ENCODE measurements around the gene PSAT1.

PSAT1 gene

DNA sequence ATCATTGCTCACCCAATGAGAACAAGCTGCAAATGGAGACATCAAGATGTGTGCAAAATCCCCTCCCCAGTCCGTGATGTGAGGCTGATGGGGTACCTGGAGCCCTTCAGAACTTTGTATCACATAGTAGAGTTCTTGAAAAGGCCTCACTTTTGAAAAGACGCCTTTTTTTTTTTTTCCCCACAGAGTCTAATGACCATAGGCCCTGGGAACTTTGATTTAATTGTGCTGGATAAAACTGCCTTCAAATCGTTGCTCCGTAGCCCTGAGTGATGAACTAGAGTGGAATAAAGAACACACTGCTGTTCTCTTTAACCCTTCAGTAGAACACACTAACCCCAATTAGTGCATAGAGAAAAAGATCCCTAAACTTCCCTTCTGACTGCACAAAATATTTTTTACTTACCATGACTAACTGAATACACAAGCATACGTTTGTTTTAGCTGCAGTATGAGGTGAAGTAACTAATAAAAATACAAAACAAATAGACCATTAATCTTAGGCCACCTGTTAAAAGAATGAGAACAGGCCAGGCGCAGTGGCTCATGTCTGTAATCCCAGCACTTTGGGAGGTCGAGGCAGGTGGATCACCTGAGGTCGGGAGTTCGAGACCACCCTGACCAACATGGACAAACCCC lies 15.1 kb downstream of the PSAT1 start:
- no peak overlapping the region for H3K4me3 ChIP-seq (ENCODE audit: low read depth in 1 of 2, low read length in 2 of 2)
- no peaks in the 10 kb centered on the region for H3K36me3 ChIP-seq (ENCODE audit: insufficient read depth, low read length)
- H3K9me3 ChIP-seq (ENCODE audit: insufficient read depth, low read length, severe bottlenecking), result no peaks in the 10 kb centered on the region
- H3K4me2 ChIP-seq (ENCODE audit: insufficient read depth, low read length), result no peak overlapping the region
- H3K27me3 ChIP-seq (ENCODE audit: insufficient read depth, low read length, poor library complexity), result no peaks in the 10 kb centered on the region
- H2AFZ ChIP-seq (ENCODE audit: low read depth, low read length), result no peak overlapping the region
- H3K9ac ChIP-seq (ENCODE audit: low read depth, low read length), result no peak overlapping the region
- no peak for ATAC-seq (ENCODE audit: insufficient read depth, low read depth)
- H3K79me2 ChIP-seq (ENCODE audit: insufficient read depth, low read length), result no peaks in the 10 kb centered on the region
- TF ChIP-seq, protein P1, sequence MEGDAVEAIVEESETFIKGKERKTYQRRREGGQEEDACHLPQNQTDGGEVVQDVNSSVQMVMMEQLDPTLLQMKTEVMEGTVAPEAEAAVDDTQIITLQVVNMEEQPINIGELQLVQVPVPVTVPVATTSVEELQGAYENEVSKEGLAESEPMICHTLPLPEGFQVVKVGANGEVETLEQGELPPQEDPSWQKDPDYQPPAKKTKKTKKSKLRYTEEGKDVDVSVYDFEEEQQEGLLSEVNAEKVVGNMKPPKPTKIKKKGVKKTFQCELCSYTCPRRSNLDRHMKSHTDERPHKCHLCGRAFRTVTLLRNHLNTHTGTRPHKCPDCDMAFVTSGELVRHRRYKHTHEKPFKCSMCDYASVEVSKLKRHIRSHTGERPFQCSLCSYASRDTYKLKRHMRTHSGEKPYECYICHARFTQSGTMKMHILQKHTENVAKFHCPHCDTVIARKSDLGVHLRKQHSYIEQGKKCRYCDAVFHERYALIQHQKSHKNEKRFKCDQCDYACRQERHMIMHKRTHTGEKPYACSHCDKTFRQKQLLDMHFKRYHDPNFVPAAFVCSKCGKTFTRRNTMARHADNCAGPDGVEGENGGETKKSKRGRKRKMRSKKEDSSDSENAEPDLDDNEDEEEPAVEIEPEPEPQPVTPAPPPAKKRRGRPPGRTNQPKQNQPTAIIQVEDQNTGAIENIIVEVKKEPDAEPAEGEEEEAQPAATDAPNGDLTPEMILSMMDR (IDR thresholded peaks at IDR 0.05; ENCODE audit: borderline replicate concordance, extremely low read depth, low read length, poor library complexity, severe bottlenecking), result no peak
- TF ChIP-seq EZH2 (IDR thresholded peaks at IDR 0.05; ENCODE audit: borderline replicate concordance, low read depth, low read length, severe bottlenecking), result no peak
- H4K20me1 ChIP-seq (ENCODE audit: insufficient read depth, low read length), result no peaks in the 10 kb centered on the region
- H3K27ac ChIP-seq (ENCODE audit: low read length), result no peak overlapping the region
- H3K4me1 ChIP-seq (ENCODE audit: insufficient read depth, low read length), result no peaks in the 10 kb centered on the region
- DNase-seq, result no peak

DNA sequence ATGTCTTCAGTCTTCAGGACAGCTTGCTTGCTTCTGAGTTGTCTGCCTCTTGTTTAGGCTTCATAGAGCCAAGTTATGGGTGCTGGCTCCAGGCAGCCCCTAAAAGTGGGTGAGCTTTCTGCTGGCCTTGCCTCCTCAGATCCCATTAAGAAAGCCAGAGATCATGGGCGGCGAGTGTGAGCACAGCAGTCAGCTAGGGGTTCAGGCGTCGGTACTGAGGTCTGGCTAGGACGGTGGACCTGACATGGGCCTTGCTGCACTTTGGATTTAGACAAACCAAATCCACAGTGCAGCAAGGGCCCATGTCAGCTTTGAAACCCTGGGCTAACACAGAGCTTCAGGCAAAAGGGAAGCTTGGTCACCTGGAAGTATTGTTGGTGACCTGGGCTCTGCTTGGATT lies 17.6 kb downstream of the PSAT1 start:
- H4K20me1 ChIP-seq (ENCODE audit: insufficient read depth, low read length), result no peaks in the 10 kb centered on the region
- no peak overlapping the region for H3K27ac ChIP-seq (ENCODE audit: low read length)
- no peak overlapping the region for H3K4me2 ChIP-seq (ENCODE audit: insufficient read depth, low read length)
- TF ChIP-seq, protein P1 (IDR thresholded peaks at IDR 0.05; ENCODE audit: borderline replicate concordance, extremely low read depth, low read length, poor library complexity, severe bottlenecking), result no peak
- no peak for TF ChIP-seq EZH2 (IDR thresholded peaks at IDR 0.05; ENCODE audit: borderline replicate concordance, low read depth, low read length, severe bottlenecking)
- no peak overlapping the region for H3K4me3 ChIP-seq (ENCODE audit: low read depth in 1 of 2, low read length in 2 of 2)
- H2AFZ ChIP-seq (ENCODE audit: low read depth, low read length), result no peak overlapping the region
- no peaks in the 10 kb centered on the region for H3K27me3 ChIP-seq (ENCODE audit: insufficient read depth, low read length, poor library complexity)
- H3K79me2 ChIP-seq (ENCODE audit: insufficient read depth, low read length), result no peaks in the 10 kb centered on the region
- no peaks in the 10 kb centered on the region for H3K9me3 ChIP-seq (ENCODE audit: insufficient read depth, low read length, severe bottlenecking)
- DNase-seq, result no peak
- H3K36me3 ChIP-seq (ENCODE audit: insufficient read depth, low read length), result no peaks in the 10 kb centered on the region
- H3K4me1 ChIP-seq (ENCODE audit: insufficient read depth, low read length), result no peaks in the 10 kb centered on the region
- ATAC-seq (ENCODE audit: insufficient read depth, low read depth), result no peak
- H3K9ac ChIP-seq (ENCODE audit: low read depth, low read length), result no peak overlapping the region

DNA sequence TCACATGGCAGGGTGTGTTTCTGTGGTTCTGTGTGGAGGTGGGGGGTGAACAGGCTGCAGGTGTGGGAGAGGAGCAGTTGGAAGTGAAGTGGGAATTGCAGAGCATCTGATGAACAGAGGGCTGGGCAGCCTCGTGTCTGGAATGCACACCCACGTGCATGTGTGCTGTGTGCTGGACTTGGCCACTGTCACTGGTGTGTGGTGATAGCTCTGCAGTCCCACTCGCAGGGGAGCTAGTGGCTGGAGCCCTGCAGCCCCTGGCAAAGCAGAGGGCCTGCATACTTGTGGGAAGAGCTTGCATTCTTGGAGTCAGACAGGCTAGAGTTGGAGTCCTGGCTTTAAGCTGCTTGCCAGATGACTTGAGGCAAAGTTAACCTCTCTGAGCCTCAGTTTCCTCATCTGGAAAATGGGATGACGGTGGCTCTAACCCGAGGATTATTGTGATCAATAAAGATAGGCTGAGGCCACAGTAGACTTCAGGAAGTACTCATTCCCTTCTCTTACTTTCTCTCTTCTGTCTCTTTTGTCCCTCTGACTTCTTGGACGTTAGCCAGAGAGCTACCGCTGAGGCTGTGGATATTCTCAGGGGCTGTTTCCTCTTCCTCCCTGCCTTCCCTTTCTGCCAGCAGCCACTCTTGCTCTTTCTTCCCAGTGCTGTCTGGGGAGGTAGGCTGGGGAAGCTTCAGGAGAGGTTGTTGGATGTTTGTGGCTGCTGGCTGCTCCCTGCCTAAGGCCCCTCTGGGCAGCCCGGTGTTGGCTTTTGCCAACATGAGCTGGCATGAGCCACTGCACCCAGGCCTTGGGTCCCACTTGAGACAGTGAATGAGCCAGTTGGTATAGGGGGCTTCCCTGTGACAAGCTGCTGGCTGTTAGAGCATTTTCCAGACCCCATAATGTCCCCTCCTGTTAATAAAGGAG lies 18.3 kb downstream of the PSAT1 start:
- H3K27me3 ChIP-seq (ENCODE audit: insufficient read depth, low read length, poor library complexity), result no peaks in the 10 kb centered on the region
- H3K9me3 ChIP-seq (ENCODE audit: insufficient read depth, low read length, severe bottlenecking), result no peaks in the 10 kb centered on the region
- no peaks in the 10 kb centered on the region for H4K20me1 ChIP-seq (ENCODE audit: insufficient read depth, low read length)
- H2AFZ ChIP-seq (ENCODE audit: low read depth, low read length), result no peak overlapping the region
- H3K4me1 ChIP-seq (ENCODE audit: insufficient read depth, low read length), result no peaks in the 10 kb centered on the region
- DNase-seq, result no peak
- no peak overlapping the region for H3K4me3 ChIP-seq (ENCODE audit: low read depth in 1 of 2, low read length in 2 of 2)
- no peak overlapping the region for H3K27ac ChIP-seq (ENCODE audit: low read length)
- TF ChIP-seq, protein P1 (IDR thresholded peaks at IDR 0.05; ENCODE audit: borderline replicate concordance, extremely low read depth, low read length, poor library complexity, severe bottlenecking), result no peak
- TF ChIP-seq EZH2 (IDR thresholded peaks at IDR 0.05; ENCODE audit: borderline replicate concordance, low read depth, low read length, severe bottlenecking), result no peak
- no peak overlapping the region for H3K4me2 ChIP-seq (ENCODE audit: insufficient read depth, low read length)
- H3K36me3 ChIP-seq (ENCODE audit: insufficient read depth, low read length), result no peaks in the 10 kb centered on the region
- H3K79me2 ChIP-seq (ENCODE audit: insufficient read depth, low read length), result no peaks in the 10 kb centered on the region
- ATAC-seq (ENCODE audit: insufficient read depth, low read depth), result no peak
- H3K9ac ChIP-seq (ENCODE audit: low read depth, low read length), result no peak overlapping the region

All from DND-41 (cell line).